GM21515 (cell line): ENCODE results near the gene CHAC1.

Source experiments
- ATAC-seq: cut with Tn5 transposase; IDR thresholded peaks from one replicate; pipeline ENCODE4 v1.9.1; 2021; ENCODE audit not compliant: unreplicated experiment

Gene CHAC1

GRCh38 chr15:40952901-40953712 lies at the start of gene CHAC1:
Gene CHAC1 (plus strand): TSS chr15:40953471. CDS start chr15:40953584, 113 bp downstream.
- ATAC-seq = peak; percentile 89

- ATAC-seq = no peak
These were observed 48.6 kb upstream of the CHAC1 start for GRCh38 chr15:40904552-40905201.

- ATAC-seq = no peak
These were observed 46.9 kb upstream of the CHAC1 start for GRCh38 chr15:40906091-40906990.

- no peak for ATAC-seq
These were observed 46.1 kb upstream of the CHAC1 start for GRCh38 chr15:40906991-40907802.

GRCh38 chr15:40908095-40908494 lies 45.2 kb upstream of the CHAC1 start:
- ATAC-seq = no peak

GRCh38 chr15:40909662-40910630 lies 43.3 kb upstream of the CHAC1 start:
- no peak for ATAC-seq

- no peak for ATAC-seq
These were observed 42.1 kb upstream of the CHAC1 start for GRCh38 chr15:40911141-40911540.

- no peak for ATAC-seq
These were observed 41.6 kb upstream of the CHAC1 start for GRCh38 chr15:40911693-40912092.

- no peak for ATAC-seq
These were observed 40.8 kb upstream of the CHAC1 start for GRCh38 chr15:40912478-40912877.

- ATAC-seq = no peak
These were observed 39.3 kb upstream of the CHAC1 start for GRCh38 chr15:40914013-40914412.

GRCh38 chr15:40914486-40914885 lies 38.8 kb upstream of the CHAC1 start:
- ATAC-seq = no peak

GRCh38 chr15:40915116-40915661 lies 38.1 kb upstream of the CHAC1 start:
- ATAC-seq = no peak

- no peak for ATAC-seq
These were observed 37.6 kb upstream of the CHAC1 start for GRCh38 chr15:40915679-40916078.

GRCh38 chr15:40917585-40917984 lies 35.7 kb upstream of the CHAC1 start:
- ATAC-seq = no peak

- no peak for ATAC-seq
These were observed 35.0 kb upstream of the CHAC1 start for GRCh38 chr15:40918146-40918798.

- no peak for ATAC-seq
These were observed 34.4 kb upstream of the CHAC1 start for GRCh38 chr15:40918799-40919392.

- no peak for ATAC-seq
These were observed 31.2 kb upstream of the CHAC1 start for GRCh38 chr15:40921949-40922607.

- no peak for ATAC-seq
These were observed 30.7 kb upstream of the CHAC1 start for GRCh38 chr15:40922608-40923005.
